Retinal pigment epithelial cell (primary cell): ENCODE results near the gene BPNT1.

Source experiments
- DNase-seq: peaks from one replicate; pipeline ENCODE4 v3.0.0-alpha.2; 2010; ENCODE audit warnings: low read depth
- H3K4me3 ChIP-seq: 2 replicates; pipeline ENCODE4 v1.5.1; 2011; ENCODE audit warnings: mild to moderate bottlenecking, low read length, control low read depth, moderate library complexity
- CTCF ChIP-seq: conservative IDR thresholded peaks from 2 replicates; pipeline ENCODE4 v1.5.1; 2011; ENCODE audit warnings: low read depth, low read length, control low read depth, inconsistent platforms

Gene BPNT1

GRCh38 chr1:220031287-220031686, 58.3 kb downstream of the BPNT1 start:
- no peak for DNase-seq
- no peak overlapping the region for H3K4me3 ChIP-seq
- no peak for TF ChIP-seq CTCF

GRCh38 chr1:220028346-220028895, 61.2 kb downstream of the BPNT1 start:
- no peak overlapping the region for H3K4me3 ChIP-seq
- no peak for DNase-seq
- no peak for TF ChIP-seq CTCF

DNA sequence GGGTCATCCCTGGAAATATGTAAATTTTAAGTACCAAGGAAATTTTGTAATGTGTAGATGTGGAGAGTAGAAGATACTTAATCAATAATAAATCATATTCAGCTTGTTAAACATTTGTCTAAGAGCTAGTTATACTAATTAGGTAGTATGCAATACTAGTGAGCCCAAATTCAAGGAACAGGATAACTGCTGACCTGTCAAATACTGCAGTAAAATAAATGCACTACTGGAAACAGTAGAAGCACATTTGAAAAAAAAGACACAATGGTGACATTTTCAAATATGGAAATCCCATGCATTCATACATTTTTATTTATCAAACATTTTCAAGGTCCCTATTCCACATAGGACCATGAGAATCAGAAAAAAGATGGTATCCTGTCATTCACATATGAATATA, 70.5 kb downstream of the BPNT1 start:
- no peak for DNase-seq
- no peak for TF ChIP-seq CTCF
- H3K4me3 ChIP-seq: no peak overlapping the region

DNA sequence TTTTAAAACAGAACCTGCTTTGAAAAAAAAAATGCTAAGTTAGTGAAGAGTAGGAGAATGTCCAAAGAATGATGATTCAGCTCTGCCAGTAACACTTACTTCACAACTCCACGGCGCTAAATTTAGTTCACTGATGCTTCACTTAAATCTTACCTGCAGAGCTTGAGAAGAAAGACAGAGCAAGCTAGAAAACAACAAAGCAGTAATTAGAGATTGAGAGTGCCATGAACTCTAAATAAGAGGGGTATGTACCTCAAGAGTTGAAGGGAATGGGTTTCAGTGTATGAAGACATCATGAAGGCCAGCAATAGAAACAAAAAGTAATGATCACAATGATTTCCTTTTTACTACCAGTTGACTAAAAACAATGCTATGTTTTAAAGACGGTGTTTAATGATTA, 76.1 kb downstream of the BPNT1 start:
- DNase-seq: no peak
- no peak for TF ChIP-seq CTCF
- H3K4me3 ChIP-seq: no peak overlapping the region

DNA sequence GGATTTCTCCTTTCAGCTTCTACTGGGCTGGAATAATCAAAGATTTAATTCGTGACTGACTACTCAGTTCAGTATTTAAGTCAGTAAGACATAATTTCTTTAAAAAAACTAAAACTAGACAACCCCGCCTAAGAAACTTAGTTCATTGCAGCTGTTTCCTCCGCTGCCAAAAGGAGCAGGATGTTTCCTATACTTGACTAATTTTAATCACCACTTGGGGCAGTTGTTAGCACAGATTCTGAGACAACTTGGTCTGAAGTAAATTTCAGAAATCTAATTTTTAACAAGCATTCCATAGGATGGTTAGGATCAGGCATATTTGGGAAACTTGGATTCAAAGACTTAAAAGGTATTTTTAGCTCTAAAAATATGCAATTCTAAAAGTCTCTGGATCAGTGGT, 77.3 kb downstream of the BPNT1 start:
- peak; percentile 39 for TF ChIP-seq CTCF
- no peak for DNase-seq
- H3K4me3 ChIP-seq: no peak overlapping the region

- H3K4me3 ChIP-seq: no peak overlapping the region
- no peak for TF ChIP-seq CTCF
- DNase-seq: no peak
Measured at GRCh38 chr1:220011620-220012019, 78.0 kb downstream of the BPNT1 start.
